IPS DF 19.7 (cell line): ENCODE measurements around the gene CILP.

Source experiments
- DNase-seq: peaks from one replicate; pipeline ENCODE4 v3.0.0-alpha.2; 2013; ENCODE audit warnings: low read depth, low spot score

Gene CILP

DNA sequence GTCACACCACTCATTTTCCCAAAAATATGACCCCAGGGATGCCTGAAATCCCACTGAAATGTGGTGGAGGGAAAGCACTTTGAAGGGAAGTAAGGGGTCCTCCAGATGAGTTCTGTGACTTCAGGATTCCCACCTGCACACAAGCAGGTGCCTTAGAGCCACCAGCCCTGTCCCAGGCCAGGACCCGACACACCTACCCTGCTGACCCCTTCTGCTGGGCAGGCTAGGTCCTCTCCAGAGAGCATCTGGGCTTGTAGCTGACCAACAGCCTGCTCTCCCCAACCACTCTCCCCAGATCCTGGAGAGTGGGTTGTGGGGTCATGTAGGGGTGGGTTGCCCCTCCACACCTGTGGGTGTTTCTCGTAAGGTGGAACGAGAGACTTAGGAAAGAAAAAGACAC is 14.9 kb upstream of the CILP start:
- DNase-seq: no peak

GRCh38 chr15:65223996-65224395 is 12.7 kb upstream of the CILP start:
- no peak for DNase-seq

DNA sequence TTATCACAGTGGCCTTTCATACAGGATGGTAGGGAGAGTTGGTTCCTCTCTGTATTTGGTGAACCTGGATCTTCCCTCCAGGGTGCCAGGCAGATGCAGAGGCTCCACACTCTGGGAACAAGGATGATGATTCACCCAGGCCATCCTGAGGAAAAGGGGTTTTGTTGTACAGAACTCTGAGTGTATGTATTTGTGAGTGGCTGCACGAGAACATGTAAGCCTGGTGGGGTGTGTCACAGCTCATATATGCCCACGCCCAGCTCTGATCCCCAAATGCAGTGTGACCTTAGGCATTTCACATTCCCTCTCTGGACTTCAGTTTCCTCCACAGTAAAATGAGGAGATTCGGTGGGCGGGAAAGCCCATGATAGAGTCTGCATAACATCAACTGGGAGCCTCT is 11.6 kb upstream of the CILP start:
- no peak for DNase-seq

DNA sequence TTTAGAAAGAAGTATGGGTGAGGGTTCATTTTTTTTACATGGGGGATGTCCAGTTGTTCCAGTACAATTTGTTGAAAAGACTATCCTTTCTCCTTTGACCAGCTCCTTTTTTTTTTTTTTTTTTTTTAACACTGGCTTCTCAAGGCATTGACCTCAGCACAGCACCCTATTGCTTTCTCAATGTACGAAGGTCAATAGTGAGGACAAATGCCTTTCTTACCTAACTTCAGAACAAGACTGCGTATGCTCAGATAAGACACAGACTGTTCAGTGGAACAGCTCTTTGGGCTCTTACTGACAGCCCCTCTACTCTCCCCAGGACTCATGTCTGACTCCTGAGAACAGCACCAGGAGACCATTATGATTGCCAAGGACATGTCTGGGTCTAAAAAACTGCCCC is 10.4 kb upstream of the CILP start:
- DNase-seq: no peak

- DNase-seq: no peak
Observed at GRCh38 chr15:65219137-65219536, 7.9 kb upstream of the CILP start.

DNA sequence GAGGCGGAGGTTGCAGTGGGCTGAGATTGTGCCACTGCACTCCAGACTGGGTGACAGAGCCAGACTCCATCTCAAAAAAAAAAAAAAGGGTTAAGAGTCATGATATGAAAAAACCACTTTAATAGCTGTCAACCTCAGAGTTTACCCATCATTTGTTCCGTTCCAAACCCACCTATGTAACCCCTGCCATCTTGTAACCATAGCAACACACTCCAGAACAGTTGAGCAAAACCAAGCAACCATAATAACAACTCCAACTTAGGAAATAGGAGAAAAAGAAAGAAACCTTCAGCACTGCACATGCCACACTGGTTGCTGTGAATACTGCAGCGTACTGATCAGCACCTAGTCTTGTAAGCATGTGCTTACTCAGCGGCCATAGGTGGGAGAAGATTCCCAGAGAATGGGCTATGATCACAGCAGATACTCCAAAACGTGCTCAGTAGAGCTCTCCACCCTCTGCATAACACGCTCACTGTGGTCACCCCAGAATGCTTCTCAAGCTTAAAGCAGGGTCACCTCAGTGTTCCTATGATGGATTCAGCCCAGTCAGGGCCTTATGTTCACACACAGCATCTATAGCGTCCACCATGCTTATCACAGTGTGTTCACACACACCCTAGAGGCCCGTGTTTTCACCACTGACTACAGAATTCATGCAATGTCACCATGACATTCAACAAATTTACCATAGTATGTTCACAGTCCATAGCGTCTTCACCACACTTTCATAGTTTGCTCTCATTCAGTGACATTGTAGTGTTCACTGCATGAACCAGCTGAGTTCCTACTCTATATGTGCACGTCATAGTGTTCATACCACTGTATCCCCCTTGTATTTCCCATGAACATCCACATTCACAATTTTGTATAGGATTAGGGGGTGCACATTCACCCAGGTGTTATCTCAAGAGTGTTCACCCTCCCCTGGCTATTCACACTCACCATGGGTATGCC is 6.5 kb upstream of the CILP start:
- DNase-seq: no peak

DNA sequence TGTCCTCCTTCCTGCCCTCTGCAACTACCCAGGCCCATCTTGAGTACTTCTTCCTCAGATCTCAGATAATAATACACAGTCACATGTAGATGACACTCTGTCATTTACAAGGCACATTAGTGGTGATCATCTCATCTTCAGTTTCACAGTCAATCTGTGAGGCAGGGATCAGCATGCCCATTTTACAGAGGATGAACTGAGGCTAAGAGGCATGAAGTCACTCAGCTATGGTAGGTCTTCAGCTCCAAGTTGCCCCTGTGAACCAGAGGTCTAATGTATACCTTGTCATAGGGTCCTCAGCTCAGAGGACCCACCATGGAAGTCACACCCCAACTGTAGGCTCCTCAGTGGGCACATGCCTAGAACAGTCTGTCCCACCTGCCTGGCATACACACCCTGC is 4.2 kb upstream of the CILP start:
- no peak for DNase-seq

DNA sequence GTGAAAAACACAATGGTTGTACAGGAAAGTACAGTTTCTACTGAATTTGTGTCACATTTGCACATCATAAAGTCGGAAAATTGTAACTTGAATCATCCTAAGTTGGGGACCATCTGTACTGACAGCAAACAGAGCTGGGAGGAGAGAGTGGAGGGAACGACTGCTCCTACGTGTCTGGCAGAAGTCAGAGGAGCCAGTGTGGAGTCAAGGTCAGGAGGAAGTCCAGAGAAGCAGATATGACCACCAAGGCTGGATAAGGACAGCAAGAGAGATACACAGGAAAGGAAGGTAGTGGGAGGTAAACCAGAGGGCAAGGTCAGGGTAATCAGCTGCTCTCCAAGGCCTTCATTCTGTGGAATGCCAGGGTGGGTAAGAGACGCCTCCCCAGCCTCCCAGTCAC is 2.7 kb upstream of the CILP start:
- DNase-seq: no peak

- DNase-seq: no peak
Observed at GRCh38 chr15:65213241-65213640, 2.0 kb upstream of the CILP start.

GRCh38 chr15:65212097-65212496 is 824 bp upstream of the CILP start:
- DNase-seq: no peak

DNA sequence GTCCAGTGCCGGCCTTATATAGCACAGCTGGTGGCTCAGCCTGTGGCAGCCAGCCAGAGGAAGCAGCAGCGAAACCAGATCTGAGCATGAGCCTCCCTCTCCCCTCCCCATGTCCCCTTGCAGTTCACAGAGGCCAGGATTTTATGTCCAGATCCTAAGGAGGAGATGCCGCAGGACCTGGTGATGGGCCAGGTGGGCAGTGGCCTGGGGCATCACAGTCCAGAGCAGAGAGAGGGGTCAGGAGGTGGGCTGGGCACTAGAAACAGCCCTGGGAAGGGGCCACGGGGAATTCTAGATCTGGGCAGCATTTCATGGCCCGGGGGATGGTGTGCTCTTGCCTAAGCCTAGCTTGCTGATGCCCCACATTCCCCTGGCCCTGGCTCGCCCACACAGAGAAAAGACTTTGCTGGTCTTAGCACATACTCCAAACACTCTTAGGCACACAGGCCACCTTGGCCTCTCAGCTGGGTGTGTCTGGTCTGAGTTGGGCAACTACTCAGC is 259 bp upstream of the CILP start:
- DNase-seq: no peak

- DNase-seq: no peak
Observed at GRCh38 chr15:65209701-65210643, 1.3 kb downstream of the CILP start.

GRCh38 chr15:65208647-65209046 is 2.6 kb downstream of the CILP start:
- DNase-seq: no peak

- DNase-seq: no peak
Observed at GRCh38 chr15:65207280-65207840, 3.9 kb downstream of the CILP start.

- no peak for DNase-seq
Observed at GRCh38 chr15:65206750-65207149, 4.5 kb downstream of the CILP start.

DNA sequence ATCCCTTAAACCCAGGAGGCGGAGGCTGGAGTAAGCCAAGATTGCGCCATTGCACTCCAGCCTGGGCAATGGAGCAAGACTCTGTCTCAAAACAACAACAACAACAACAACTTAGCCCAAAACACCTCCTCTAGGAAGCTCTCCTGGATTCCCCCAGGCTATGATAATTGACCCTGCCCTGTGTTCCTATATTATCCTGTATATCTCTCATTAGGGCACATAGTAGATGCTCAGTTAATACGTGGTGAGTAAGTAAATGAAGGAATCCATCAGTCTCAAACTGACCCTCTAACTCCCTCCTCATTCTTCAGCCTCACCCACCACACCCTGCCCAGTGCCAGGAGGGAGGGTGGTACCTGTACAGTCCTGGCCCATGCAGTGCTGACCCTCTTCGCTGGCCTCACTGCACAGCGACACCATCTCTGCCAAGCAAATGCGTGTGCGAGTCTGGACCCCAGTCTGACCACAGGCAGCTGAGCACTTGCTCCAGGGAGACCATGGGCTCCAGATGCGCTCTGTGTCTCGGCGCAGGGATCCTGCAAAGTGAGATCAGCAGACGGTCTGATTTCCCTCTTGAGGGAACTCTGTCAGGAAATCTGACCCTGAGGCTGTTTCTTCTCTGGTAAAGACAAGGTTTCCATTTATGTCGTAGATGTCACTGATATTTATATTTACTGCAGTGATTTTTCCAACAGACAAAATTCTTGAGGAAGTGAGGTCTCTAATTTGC is 6.2 kb downstream of the CILP start:
- no peak for DNase-seq

- no peak for DNase-seq
Observed at GRCh38 chr15:65204236-65204930, 6.9 kb downstream of the CILP start.

GRCh38 chr15:65201918-65202317 is 9.4 kb downstream of the CILP start:
- no peak for DNase-seq

- no peak for DNase-seq
Observed at GRCh38 chr15:65198571-65198970, 12.7 kb downstream of the CILP start.

GRCh38 chr15:65197337-65197645 is 14.0 kb downstream of the CILP start:
- DNase-seq: no peak
